ENCODE measurements around the gene CCDC93.
"Not testable (repeated sequence)": the region's sequence is repeated elsewhere in the genome, so short reads cannot be mapped to it uniquely, and the experiment has no call there.

Gene CCDC93

DNA sequence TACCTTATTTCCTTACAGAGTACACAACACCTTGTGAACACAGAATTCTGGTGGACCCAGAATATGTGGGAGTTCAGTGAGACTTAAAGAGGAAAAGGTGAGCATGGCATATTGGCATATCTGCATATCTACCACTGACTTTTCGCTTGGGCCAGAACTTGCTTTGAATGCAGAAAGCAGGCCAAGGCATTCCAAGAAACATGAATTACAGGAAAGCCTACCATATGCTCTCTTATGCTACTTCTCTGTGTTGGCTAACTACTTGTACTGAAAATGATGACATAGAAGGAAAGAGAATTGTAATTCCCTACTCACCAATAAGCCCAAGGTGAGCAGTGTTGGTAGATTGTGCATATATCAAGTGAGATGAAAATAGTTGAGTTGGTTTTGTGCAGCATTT lies 31.4 kb upstream of the CCDC93 start:
- no peak for DNase-seq (ENCODE audit: low spot score)

DNA sequence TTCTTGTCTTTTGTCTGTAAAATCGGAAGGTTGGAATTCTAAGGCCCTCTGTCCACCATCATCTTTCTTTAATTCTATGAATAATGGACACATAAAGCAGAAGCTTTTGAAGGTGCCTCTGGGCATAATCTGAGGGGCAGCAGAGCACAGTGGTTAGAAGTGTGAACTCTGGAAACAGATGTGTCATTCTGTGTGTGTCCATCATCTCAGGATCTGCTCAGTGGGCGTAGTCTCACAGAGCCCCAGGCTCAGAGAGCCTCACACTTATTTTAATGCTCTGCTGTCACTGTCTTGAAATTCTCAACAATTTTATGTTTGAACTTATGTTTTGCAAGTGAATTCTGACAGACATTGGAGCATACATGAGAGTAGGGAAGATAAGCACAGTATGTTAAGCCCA lies 31.0 kb upstream of the CCDC93 start:
- no peak for DNase-seq (ENCODE audit: low spot score)

DNA sequence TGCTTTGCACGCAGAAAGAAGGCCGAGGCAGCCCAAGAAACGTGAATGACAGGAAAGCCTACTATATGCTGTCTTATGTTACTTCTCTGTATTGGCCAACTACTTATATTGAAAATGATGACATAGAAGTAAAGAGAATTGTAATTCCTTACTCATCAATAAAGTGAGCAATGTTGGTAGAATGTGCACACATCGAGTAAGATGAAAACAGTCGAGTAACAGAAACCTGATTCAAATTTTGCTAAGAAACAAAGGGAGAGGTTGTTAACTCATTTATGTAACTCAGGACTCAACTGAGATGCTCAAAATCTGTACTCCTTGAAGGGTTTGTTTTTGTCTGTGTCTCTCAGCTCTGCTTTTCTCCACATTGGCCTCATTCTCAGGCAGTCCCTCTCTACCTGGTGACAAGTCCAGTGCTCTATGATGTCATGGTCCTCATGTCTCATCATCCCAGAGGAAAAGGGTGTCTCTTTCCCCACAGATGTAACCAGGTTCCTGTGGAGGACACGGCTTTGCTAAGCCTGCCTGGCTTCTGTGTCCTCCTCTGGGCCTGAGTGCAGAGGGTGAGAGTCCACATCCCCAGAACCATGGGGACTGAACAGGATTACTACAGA lies 30.3 kb upstream of the CCDC93 start:
- DNase-seq (ENCODE audit: low spot score): no peak

DNA sequence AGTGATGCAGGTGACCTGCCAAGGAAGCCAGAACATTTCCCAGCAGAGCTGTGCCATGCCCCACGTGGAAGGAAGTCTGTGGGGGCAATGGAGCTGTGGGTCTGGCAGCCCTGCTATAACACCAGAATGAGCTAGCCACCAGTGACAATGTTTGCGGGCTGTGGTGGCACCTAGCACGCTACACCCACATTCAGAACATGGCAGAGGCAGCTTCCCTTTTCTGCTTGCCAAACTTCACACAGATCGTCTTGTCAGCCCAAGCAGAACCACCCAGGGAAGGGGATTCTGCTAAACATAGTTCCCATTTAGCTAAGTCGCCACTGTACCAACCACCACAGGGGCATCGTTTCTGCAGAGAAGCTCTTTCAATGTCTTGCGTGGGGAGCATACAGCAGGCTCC lies 27.0 kb upstream of the CCDC93 start:
- DNase-seq (ENCODE audit: low spot score): no peak

DNA sequence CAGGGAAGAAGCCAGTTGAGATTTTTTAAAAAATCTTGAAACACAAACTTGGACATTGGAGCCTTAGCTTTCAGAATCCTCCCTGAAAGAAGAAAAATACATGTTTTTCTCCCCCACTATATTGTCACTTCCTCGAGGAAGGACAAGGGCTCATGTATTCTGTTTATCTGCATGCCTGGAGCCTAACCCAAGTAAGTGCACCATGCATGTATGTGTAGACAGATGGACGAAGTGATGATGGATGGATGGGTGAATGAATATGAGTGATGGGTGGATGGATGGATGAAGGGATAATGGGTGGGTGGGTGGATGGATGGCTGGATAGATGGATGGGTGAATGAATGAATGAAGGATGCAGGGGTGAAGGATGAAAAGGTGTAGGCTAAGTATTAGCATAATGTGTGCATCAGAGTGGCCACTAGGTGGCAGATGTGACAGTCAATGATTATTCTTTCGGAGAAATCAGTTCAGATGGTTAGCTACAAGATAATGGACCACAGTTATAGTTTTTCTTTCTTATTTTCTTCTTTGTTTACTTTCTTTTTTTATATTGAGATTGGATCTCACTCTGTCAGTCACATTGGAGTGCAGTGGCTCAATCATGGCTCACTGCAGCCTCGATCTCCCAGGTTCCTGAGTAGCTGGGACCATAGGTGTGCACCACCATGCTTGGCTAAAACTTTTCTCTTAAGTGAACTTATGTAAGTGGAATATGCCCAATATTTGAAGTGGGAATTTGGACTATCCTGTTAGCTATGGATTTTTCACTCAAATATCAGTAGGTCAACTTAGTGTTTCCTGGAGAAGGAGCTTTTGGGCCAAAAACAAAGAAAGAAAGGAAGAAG lies 18.5 kb upstream of the CCDC93 start:
- DNase-seq (ENCODE audit: low spot score): no peak

DNA sequence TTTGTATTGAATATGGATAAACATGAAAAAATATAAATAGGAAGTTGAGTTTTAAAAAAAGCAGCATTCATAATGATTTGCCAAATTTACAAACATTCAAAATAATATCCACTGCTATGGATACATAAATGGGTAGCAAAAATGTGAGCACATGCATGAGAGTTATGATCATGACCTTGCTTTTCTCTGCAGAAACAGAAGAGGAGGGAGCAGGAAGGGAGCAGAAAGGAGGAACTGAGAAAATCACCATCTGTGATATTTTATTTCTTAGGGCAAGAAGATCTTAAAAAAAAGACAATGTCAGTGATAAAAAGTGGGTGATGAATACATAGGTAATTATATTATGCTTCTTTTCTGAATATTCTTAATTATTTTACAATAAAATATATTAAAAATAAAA lies 17.7 kb upstream of the CCDC93 start:
- no peak for DNase-seq (ENCODE audit: low spot score)

DNA sequence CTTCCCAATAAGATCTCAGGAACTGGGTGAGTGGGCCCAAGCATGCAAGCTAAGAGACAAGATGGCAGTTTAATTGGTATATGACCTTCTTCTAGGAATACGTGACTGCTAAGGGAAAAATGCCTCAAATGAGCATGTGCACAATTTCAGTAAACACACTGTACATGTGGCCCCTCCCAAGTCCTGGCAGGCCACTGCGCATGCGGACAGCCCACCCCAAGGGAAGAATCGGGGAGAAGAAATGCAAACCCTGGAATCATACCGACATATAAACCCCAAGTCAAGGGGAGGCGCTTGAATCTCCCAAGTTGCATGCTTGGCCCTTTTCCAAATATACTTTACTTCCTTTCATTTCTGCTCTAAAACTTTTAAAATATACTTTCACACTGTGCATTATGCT lies 15.2 kb upstream of the CCDC93 start:
- DNase-seq (ENCODE audit: low spot score): no peak

DNA sequence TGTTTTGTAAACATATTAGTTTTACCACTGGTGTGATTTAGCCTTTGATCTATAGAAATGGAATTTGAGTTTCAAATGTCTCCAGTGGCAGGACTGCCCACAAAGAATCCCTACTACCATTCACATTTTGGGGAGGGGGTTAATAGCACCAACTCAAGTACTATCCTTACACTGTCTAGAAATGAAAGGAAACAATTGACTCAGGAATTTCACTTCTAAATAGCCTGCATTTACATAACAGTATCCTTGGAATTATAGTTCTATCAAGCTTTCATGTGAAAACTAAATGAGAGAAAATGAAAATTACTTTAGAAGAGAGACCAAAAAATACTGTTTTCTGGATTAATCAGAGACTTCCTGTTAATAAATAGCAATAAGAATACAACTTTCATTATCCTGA lies 7.5 kb upstream of the CCDC93 start:
- no peak for DNase-seq (ENCODE audit: low spot score)

DNA sequence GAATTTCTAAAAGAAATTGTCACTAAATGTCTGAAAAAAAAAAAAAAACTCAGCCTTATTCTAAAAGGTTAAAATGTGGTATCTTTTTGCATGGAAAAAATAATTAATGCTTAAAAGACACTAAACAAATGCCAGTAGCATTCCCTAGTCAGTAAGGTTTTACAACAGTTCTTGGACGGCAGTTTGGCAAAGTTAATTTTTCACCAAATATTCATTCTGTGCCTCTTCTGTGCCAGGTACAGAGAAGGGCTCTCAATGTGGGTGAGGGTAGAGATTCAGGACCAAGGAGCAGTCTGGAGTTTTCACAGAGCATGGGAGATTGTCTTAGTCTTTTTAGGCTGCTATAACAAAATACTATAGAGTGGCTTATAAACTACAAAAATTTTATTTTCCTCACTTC lies 6.0 kb upstream of the CCDC93 start:
- no peak for DNase-seq (ENCODE audit: low spot score)

DNA sequence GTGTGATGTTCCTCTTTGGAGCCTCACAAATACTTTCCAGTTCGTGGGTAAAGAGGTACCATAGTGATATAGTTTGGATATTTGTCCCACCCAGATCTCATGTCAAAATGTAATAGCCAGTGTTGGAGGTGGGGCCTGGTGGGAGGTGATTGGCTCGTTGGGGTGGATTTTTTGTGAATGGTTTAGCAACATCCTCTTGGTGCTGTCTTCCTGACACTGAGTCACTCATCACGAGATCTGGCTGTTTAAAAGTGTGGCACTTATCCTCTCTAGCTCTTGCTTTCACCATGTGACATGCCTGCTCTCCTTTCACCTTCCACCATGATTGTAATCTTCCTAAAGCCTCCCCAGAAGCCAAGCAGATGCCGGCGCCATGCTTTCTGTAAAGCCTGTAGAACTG lies 3.0 kb upstream of the CCDC93 start:
- DNase-seq (ENCODE audit: low spot score): no peak

DNA sequence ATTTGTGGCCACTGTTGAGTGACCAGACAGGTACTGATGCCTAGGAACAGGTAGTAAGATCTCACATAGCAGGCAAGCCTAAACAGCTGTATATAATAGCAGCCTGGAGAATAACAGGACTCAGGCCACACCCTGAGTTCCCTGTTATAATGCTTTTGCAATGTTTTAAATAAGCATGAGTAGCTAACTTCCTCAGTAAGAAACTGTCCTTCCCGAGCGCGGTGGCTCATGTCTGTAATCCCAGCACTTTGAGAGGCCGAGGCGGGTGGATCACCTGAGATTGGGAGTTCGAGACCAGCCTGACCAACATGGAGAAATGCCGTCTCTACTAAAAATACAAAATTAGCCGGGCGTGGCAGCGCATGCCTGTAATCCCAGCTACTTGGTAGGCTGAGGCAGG lies 1.9 kb upstream of the CCDC93 start:
- not testable (repeated sequence) for DNase-seq (ENCODE audit: low spot score)

DNA sequence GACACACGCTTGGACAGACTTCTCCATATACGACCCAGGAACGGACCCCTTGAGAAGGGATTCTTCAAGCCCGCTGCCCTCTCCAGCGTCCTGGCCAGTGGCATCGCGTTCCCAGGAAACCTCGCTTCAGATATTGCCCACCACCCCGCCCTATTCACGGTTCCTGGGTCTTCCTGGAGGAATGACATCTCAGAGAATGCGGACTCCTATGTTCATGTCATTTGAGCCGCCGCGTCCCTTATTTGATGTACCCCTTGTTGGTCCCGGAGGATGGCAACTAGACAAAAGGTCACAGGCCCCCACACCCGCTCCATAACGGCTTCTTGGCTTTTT lies 588 bp upstream of the CCDC93 start:
- no peak for DNase-seq (ENCODE audit: low spot score)

DNA sequence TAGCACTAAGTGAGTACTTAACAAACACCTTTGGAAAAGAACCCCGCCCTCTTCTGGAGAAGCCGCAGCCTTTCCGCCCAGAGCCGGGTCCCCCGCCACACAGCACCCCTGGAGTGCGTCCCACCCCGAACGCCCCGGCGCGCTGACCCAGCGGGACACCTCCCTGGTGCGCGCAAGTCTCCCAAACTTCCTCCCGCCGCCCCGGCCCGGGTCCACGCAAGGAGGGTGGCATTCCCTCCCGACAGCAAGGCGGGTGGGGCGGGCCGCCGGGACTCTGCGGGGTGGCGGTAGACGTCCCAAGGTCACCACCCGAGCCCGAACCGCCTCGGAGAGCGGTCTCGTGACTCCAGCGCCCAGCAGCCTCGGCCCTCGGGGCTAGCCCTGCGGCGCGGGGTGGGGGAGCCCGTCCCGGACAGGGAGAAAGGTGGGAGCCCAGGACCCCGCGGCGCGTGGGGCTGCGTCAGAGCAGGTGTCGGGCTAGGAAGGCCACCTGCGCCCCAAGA lies 598 bp downstream of the CCDC93 start:
- peak; percentile 7 for DNase-seq (ENCODE audit: low spot score)

DNA sequence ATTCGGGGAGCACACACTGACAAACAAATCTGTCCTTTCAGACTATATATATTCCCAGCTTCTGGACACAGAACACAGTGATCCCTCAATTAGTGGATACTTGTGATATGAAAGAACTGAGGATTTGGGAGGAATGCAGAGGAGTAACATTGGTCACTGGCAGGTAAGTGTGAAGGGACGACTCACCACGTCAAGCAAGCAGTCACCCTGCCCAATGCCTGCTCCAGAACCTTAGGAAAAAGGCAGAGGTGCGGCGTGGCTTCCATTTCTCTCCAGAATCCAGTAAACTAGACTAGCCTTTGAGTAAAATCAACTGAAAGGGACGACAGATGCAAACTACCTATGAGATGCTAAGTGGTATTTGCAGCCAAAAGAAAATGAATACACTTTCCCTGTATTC lies 1.1 kb downstream of the CCDC93 start:
- DNase-seq (ENCODE audit: low spot score): no peak

DNA sequence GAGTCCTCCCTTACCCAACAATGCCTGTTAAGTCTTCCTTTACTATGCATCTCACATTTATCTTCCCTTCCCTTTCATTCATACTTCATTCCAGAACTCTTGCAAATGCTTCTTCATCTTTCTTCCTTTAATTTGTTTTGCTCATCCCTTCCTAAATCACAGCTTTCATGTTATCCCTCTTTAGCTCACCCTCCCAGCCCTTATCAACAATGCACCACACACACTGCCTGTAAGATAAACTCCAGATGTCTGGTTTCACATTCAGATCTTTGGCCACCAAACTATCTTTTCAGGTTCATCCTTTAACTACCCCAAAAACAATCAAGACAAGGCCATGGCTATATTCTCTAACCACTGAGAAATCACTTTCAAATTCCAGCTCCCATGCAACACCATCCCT lies 3.4 kb downstream of the CCDC93 start:
- DNase-seq (ENCODE audit: low spot score): no peak

DNA sequence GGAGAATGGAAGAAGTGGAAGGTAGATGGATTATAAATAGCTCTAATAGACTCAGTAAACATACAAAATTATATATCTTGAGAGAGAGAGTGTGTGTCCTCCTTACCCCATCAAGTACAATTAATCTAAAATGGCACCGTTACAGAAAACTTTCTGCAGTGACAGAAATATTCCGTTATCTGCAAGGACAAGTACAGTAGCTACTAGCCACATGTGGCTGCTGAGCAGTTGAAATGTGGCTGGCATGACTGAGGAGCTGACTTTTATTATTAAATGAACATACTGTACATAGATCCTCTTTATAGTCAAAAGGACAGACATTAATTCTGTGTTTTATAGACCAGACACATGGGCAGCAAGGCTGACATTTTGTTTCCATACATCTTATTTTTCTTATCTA lies 7.0 kb downstream of the CCDC93 start:
- DNase-seq (ENCODE audit: low spot score): no peak

DNA sequence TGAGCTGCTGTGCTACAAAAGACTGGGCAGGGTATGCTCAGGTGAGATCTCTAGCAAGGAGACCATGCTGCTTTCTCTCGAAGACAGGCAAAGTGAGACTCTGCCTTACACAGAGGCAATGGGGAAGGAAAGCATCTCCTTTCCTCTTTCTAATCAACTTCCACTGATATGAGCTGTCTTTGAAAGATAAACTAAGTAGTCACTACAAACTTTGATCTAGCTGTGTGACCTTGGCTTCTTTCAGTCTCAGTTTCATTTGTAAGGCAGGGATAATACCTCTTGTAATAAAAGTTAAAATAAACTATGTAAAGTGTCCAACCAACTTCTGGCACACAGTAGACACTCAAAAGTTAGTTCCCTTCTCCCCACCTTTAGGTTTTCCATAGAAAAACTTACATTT lies 7.5 kb downstream of the CCDC93 start:
- no peak for DNase-seq (ENCODE audit: low spot score)

DNA sequence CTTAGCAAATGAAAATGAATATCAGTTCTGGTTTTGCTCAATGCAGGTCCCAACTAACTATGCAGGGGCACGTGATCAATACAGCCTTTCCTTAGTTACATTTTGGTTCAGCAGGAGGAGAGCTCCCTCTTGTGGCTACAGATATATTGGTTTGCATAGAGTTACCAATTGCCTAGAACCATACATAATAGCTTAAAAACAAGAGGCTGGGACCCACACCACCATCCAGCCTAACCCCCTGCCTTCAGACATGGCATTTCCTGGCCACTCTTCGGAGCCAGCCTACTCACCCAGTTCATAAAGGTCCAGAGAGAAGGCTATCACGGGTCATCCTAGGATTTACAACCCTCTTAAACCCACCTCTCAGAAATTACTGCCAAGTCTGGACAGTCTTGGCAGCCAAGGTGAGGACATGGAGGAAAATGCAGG lies 10.5 kb downstream of the CCDC93 start:
- DNase-seq (ENCODE audit: low spot score): peak; percentile 80

DNA sequence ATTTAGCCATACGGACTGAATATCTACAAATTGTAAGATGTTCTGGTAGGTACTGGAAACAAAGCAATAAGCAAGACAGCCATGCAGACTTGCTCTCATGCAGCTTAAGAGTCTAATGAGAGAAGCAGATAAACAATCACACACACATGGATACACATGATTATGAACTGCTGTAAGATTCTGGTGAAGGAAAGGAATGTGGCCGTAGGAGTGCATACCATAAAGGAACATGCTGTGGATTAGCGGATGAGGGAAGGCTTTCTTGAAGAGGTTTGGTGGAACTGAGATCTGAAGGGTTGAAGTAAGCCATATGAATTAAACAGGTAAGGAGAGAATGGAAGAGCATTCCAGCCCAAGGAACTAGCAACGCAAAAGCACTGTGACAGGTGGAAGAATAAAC lies 13.8 kb downstream of the CCDC93 start:
- no peak for DNase-seq (ENCODE audit: low spot score)

DNA sequence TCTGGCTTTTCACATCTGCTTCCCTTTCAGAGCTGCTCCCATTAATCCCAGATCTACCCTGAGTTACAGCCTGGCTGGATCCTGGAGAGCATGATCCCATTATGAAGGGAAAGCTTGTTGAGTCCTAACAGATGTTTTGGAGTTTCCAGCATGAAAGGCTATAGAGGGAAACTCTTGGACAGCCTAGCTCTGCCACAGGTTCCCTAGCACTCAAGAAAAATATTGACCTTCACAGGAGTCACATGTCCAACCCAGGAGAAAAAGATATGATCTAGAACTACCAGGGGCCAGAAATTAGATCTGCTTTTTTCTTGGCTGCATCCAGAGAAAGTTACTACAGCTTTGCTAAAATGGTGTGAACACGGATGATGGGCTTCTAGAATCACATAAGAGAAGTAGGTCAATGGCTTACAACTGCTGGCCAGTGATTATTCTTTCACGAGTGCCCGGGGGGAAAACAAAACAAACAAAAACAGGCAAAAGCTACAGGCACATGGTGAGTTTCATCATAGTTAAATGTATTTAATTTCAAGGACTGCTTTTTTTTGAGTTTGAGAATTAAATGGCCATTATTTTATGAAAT lies 15.9 kb downstream of the CCDC93 start:
- DNase-seq (ENCODE audit: low spot score): no peak

DNA sequence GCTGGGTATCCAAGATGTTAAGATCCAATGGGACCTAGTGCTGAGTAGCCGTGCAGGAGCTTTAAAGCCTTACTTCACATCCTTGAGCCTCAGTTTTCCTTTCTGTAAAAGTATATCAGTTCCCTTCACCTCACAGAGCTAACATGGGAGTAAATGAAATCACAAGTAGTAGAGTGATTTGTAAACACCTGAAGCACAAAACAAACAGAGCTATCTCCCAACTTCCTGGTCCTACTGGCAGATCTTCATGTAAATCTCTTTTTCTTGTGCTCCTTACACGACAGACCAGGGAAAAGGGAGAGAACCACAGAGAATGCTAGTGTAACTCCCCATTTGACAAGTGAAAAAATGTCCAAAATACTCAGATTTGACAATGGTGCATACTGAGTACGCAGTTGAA lies 17.3 kb downstream of the CCDC93 start:
- DNase-seq (ENCODE audit: low spot score): no peak

DNA sequence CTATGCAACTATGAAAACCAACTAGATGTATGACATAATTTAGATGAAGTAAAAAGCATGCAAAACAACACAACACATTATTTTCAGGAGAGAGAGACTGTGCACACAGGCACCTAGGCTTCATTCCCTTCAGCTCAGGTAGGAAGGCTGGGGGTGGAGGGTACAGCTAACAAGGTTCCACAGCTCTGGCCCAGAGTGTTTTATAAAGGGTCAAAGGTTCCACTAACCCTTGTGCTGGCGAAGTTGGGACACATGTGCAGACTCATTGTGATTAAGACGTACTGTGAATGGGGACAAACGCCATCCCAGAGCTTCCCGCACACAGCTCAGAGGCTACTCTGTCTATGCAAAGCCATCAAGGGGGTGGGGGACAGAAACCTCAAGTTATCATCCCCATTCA lies 19.1 kb downstream of the CCDC93 start:
- no peak for DNase-seq (ENCODE audit: low spot score)

DNA sequence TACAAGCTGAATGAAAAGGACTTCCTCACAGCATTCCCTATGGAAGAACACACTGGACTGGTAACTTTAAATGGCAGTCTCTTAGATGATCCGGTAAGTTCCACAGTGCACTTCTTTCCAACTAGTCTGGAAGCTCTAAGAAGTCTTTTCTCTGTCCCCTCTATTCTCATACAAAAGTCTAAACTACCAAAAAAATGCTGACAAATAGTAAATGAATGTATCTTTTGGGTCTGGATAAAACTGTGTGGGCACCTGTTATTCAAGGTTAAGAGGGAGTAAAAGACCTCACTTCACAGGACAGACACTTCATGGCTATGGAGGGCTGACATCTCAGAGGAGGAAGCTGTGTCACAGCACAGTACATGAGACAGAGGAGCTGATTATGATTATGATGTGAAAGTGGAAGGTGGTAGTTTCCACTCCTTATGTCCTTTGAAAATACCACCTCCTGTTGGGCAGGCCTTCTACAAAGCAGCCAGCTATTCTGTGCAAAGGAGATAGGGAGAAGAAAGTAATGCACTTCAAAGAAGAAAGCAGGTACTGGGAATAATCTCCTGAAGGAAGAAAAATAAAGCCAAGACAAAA lies 23.9 kb downstream of the CCDC93 start:
- no peak for DNase-seq (ENCODE audit: low spot score)
